EL (cell line): ENCODE data around the gene PCDHB8.
"Not testable (repeated sequence)": the region's sequence is repeated elsewhere in the genome, so short reads cannot be mapped to it uniquely, and the experiment has no call there.

Experiments
- DNase-seq: peaks from one replicate; pipeline ENCODE4 v3.0.0-alpha.2; 2016

Gene PCDHB8

GRCh38 chr5:141177577-141178191 lies at the start of gene PCDHB8:
Gene PCDHB8 (plus strand): TSS chr5:141177790. CDS start chr5:141178035, 245 bp downstream.
- DNase-seq: not testable (repeated sequence)

GRCh38 chr5:141135030-141135717 lies 42.4 kb upstream of the PCDHB8 start, which contains the start of gene PCDHB5:
Gene PCDHB5 (plus strand): TSS chr5:141135206. CDS start chr5:141135435, 229 bp downstream.
- DNase-seq: peak; percentile 36

- no peak for DNase-seq
Measured at GRCh38 chr5:141135718-141136266, 41.8 kb upstream of the PCDHB8 start.

GRCh38 chr5:141137346-141137745 lies 40.2 kb upstream of the PCDHB8 start:
- DNase-seq: not testable (repeated sequence)

- peak; percentile 30 for DNase-seq
Measured at GRCh38 chr5:141149812-141150211, 27.8 kb upstream of the PCDHB8 start, which contains the start of gene PCDHB6. Gene PCDHB6 (plus strand): TSS chr5:141150057. CDS start chr5:141150258, 201 bp downstream.

- DNase-seq: no peak
Measured at GRCh38 chr5:141150224-141150992, 27.2 kb upstream of the PCDHB8 start.

GRCh38 chr5:141150993-141151325 lies 26.6 kb upstream of the PCDHB8 start:
- no peak for DNase-seq

GRCh38 chr5:141151632-141152031 lies 26.0 kb upstream of the PCDHB8 start:
- DNase-seq: not testable (repeated sequence)

- DNase-seq: not testable (repeated sequence)
Measured at GRCh38 chr5:141152096-141152495, 25.5 kb upstream of the PCDHB8 start.

GRCh38 chr5:141155540-141156374 lies 21.8 kb upstream of the PCDHB8 start:
- no peak for DNase-seq

- not testable (repeated sequence) for DNase-seq
Measured at GRCh38 chr5:141157356-141157755, 20.2 kb upstream of the PCDHB8 start.

GRCh38 chr5:141157901-141158300 lies 19.7 kb upstream of the PCDHB8 start:
- DNase-seq: not testable (repeated sequence)

- peak; percentile 48 for DNase-seq
Measured at GRCh38 chr5:141172381-141173204, 5.0 kb upstream of the PCDHB8 start, which contains the start of gene PCDHB7. Gene PCDHB7 (plus strand): TSS chr5:141172644. CDS start chr5:141172836, 192 bp downstream.

GRCh38 chr5:141174291-141175104 lies 3.1 kb upstream of the PCDHB8 start:
- not testable (repeated sequence) for DNase-seq

GRCh38 chr5:141175933-141176332 lies 1.7 kb upstream of the PCDHB8 start:
- DNase-seq: no peak

- DNase-seq: not testable (repeated sequence)
Measured at GRCh38 chr5:141179371-141179770, 1.8 kb downstream of the PCDHB8 start.

GRCh38 chr5:141179876-141180275 lies 2.3 kb downstream of the PCDHB8 start:
- DNase-seq: not testable (repeated sequence)

- no peak for DNase-seq
Measured at GRCh38 chr5:141180313-141180712, 2.7 kb downstream of the PCDHB8 start.

GRCh38 chr5:141182248-141182647 lies 4.7 kb downstream of the PCDHB8 start, which contains the start of gene PCDHB16:
Gene PCDHB16 (plus strand): TSS chr5:141182387. CDS start chr5:141182560, 173 bp downstream.
- DNase-seq: peak; percentile 38
